Amniotic epithelial cell (primary cell): Measurements from ENCODE around the gene DPYSL5.

Experiments
- DNase-seq: peaks from one replicate; pipeline ENCODE4 v3.0.0-alpha.2; 2010; ENCODE audit warnings: low read depth

Gene DPYSL5

GRCh38 chr2:26993768-26994167 is 145.8 kb downstream of the DPYSL5 start:
- DNase-seq: no peak

GRCh38 chr2:26994983-26995382 is 147.1 kb downstream of the DPYSL5 start:
- DNase-seq: no peak

DNA sequence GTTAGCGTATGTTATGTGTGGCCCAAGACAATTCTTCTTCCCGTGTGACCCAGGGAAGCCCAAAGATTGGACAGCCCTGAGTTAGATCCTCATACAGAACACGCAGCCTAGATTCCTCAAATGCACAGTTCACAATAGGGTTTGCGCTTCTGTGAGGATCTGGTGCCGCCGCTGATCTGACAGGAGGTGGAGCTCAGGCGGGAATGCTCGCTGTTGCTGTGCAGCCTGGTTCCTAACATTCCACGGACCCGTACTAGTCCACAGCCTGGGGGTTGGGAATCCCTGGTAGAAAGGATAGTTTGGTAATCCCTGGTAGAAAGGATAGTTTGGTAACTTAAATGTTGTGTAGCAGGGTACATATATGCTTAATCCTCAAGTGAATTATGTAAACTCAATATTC is 149.5 kb downstream of the DPYSL5 start:
- DNase-seq: no peak

GRCh38 chr2:26998323-26998722 is 150.4 kb downstream of the DPYSL5 start:
- DNase-seq: no peak
